ENCODE results near the gene OR2T12. TPM values are rescaled to one million over a fixed set of nuclear protein-coding genes. Genes with fewer than 3 reads are reported as not detected.
"Not testable (repeated sequence)": the region's sequence is repeated elsewhere in the genome, so short reads cannot be mapped to it uniquely, and the experiment has no call there.

The OR2T12 gene
- total and polyA plus RNA-seq, 9 donors: not detected

DNA sequence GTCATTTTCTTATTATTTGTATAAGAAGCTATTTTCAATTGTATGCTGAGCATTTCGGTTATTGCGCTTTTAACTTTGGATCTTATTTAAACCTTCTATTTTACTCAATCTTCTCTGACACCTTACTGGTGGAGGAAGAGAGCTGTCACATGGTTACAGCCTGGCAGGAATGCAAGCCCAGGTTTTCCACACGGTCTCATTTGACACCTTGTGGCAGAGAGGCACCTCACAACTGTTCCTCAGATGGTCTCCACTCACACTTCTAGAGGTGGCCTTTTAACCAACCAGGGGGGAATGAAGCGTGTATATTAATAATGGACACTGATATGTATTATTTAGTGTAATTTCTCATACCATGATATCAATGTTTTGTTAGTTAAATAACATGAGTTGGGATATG lies 35.0 kb downstream of the OR2T12 start:
- 56 to 64% (median 59%) methylated on average over 4 of the region's 4 CpGs for WGBS, 3 donors
- Histone ChIP-seq H3K4me1 (ENCODE audit: insufficient read depth) (no peaks in the 10 kb centered on the region), H3K36me3 (no peaks in the 10 kb centered on the region), H3K27me3 (no peaks in the 10 kb centered on the region), H3K27ac (no peak overlapping the region), H3K4me3 (no peak overlapping the region), H3K9me3 (no peaks in the 10 kb centered on the region)
- DNase-seq: no peak
- intact Hi-C loops (cut with DNase I): no loop called here
- no peak for TF ChIP-seq EP300 (IDR thresholded peaks at IDR 0.05)

DNA sequence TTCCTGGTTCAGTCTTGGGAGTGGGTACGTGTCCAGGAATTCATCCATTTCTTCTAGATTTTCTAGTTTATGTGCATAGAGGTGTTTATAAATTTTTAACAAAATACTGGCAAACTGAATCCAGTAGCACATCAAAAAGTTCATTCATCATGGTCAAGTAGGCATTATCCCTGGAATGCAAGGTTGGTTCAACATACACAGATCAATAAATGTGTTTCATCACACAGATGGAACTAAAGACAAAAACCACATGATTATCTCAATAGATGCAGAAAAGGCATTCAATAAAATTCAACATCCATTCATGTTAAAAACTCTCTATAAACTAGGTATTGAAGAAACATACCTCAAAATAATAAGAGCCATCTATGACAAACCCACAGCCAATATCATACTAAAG lies 43.9 kb downstream of the OR2T12 start:
- H3K27ac ChIP-seq; H3K4me1 ChIP-seq (ENCODE audit: insufficient read depth); H3K36me3 ChIP-seq; H3K4me3 ChIP-seq; H3K9me3 ChIP-seq; DNase-seq; intact Hi-C loops (cut with DNase I); H3K27me3 ChIP-seq: not testable (repeated sequence)
- WGBS, 3 donors: 62 to 69% (median 67%) methylated on average over 1 of the region's 1 CpG

DNA sequence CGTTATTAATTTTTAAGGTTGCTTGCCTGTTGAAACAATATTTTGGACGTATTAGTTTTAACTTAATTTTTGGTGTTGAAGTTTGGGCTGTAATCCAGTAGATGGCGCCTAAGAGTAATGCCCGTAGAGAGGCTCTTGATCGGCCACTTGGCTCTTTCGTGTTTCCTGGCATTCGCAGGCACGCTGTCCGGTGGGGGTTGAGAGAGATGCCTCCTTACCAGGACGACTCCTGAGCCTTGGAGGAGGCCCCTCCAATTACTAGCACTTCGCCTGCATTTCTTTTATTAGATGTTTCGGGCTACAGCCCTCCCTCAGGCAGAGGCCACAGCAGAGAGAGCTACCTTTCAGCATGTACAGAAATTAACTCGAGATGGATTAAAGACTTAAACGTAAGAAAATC lies 60.0 kb downstream of the OR2T12 start:
- Histone ChIP-seq H3K9me3 (no peaks in the 10 kb centered on the region), H3K27ac (no peak overlapping the region), H3K36me3 (no peaks in the 10 kb centered on the region), H3K4me3 (no peak overlapping the region), H3K4me1 (ENCODE audit: insufficient read depth) (no peaks in the 10 kb centered on the region), H3K27me3 (no peaks in the 10 kb centered on the region)
- intact Hi-C loops (cut with DNase I): no loop called here
- TF ChIP-seq POLR2A (IDR thresholded peaks at IDR 0.05) (no peak), EP300 (IDR thresholded peaks at IDR 0.05) (no peak)
- TF ChIP-seq, protein P1, sequence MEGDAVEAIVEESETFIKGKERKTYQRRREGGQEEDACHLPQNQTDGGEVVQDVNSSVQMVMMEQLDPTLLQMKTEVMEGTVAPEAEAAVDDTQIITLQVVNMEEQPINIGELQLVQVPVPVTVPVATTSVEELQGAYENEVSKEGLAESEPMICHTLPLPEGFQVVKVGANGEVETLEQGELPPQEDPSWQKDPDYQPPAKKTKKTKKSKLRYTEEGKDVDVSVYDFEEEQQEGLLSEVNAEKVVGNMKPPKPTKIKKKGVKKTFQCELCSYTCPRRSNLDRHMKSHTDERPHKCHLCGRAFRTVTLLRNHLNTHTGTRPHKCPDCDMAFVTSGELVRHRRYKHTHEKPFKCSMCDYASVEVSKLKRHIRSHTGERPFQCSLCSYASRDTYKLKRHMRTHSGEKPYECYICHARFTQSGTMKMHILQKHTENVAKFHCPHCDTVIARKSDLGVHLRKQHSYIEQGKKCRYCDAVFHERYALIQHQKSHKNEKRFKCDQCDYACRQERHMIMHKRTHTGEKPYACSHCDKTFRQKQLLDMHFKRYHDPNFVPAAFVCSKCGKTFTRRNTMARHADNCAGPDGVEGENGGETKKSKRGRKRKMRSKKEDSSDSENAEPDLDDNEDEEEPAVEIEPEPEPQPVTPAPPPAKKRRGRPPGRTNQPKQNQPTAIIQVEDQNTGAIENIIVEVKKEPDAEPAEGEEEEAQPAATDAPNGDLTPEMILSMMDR (IDR thresholded peaks at IDR 0.05): no peak
- DNase-seq: no peak
- 11 to 12% (median 11%) methylated on average over 14 of the region's 14 CpGs for WGBS, 3 donors

Other genes starting within 250 kb of the OR2T12 start
- under 1 TPM in 3 of 7 donors, not detected in 4; 0.24 to 0.34 (median 0.25) TPM for gene OR2L13, start 208.2 kb downstream of the OR2T12 start, total RNA-seq
- under 1 TPM; 0.04 to 0.13 TPM for gene OR2L13, start 208.2 kb downstream of the OR2T12 start, polyA plus RNA-seq
- gene OR2M5, start 158.3 kb downstream of the OR2T12 start, total RNA-seq: not detected
- gene OR2M5, start 158.3 kb downstream of the OR2T12 start, polyA plus RNA-seq: not detected
- not detected for gene OR2M2, start 128.6 kb downstream of the OR2T12 start, total RNA-seq
- gene OR2M2, start 128.6 kb downstream of the OR2T12 start, polyA plus RNA-seq: not detected
- gene OR2M3, start 106.2 kb downstream of the OR2T12 start, total RNA-seq: under 1 TPM in 1 of 7 donors, not detected in 6; 0.11 TPM
- gene OR2M3, start 106.2 kb downstream of the OR2T12 start, polyA plus RNA-seq: not detected
- gene OR2M4, start 72.0 kb downstream of the OR2T12 start, total RNA-seq: under 1 TPM in 1 of 7 donors, not detected in 6; under 0.01 TPM
- not detected for gene OR2M4, start 72.0 kb downstream of the OR2T12 start, polyA plus RNA-seq
- gene OR2T33, start 25.4 kb downstream of the OR2T12 start, total RNA-seq: not detected
- gene OR2T33, start 25.4 kb downstream of the OR2T12 start, polyA plus RNA-seq: not detected
- not detected for gene OR2M7, start 21.1 kb upstream of the OR2T12 start, total RNA-seq
- not detected for gene OR2M7, start 21.1 kb upstream of the OR2T12 start, polyA plus RNA-seq
- not detected for gene OR14C36, start 45.4 kb upstream of the OR2T12 start, total RNA-seq
- not detected for gene OR14C36, start 45.4 kb upstream of the OR2T12 start, polyA plus RNA-seq
- gene OR2T4, start 58.2 kb upstream of the OR2T12 start, total RNA-seq: not detected
- gene OR2T4, start 58.2 kb upstream of the OR2T12 start, polyA plus RNA-seq: not detected
- not detected for gene OR2T6, start 72.3 kb upstream of the OR2T12 start, total RNA-seq
- not detected for gene OR2T6, start 72.3 kb upstream of the OR2T12 start, polyA plus RNA-seq
- not detected for gene OR2T1, start 99.6 kb upstream of the OR2T12 start, total RNA-seq
- gene OR2T1, start 99.6 kb upstream of the OR2T12 start, polyA plus RNA-seq: not detected
- gene OR2T2, start 142.2 kb upstream of the OR2T12 start, total RNA-seq: under 1 TPM in 2 of 7 donors, not detected in 5; 0.10 to 0.46 TPM
- not detected for gene OR2T2, start 142.2 kb upstream of the OR2T12 start, polyA plus RNA-seq
- not detected for gene OR2T3, start 169.9 kb upstream of the OR2T12 start, total RNA-seq
- gene OR2T3, start 169.9 kb upstream of the OR2T12 start, polyA plus RNA-seq: not detected
- gene OR2T5, start 185.2 kb upstream of the OR2T12 start, total RNA-seq: under 1 TPM in 1 of 7 donors, not detected in 6; 0.10 TPM
- not detected for gene OR2T5, start 185.2 kb upstream of the OR2T12 start, polyA plus RNA-seq
- gene OR2G6, start 204.6 kb upstream of the OR2T12 start, total RNA-seq: under 1 TPM in 1 of 7 donors, not detected in 6; 0.23 TPM
- not detected for gene OR2G6, start 204.6 kb upstream of the OR2T12 start, polyA plus RNA-seq